ENCODE data around the gene CCP110. TPM values are rescaled to one million over a fixed set of nuclear protein-coding genes. Genes with fewer than 3 reads are reported as not detected.

Gene CCP110
- total and polyA plus RNA-seq, 9 donors = 10.8 to 22.5 (median 14.9) TPM

DNA sequence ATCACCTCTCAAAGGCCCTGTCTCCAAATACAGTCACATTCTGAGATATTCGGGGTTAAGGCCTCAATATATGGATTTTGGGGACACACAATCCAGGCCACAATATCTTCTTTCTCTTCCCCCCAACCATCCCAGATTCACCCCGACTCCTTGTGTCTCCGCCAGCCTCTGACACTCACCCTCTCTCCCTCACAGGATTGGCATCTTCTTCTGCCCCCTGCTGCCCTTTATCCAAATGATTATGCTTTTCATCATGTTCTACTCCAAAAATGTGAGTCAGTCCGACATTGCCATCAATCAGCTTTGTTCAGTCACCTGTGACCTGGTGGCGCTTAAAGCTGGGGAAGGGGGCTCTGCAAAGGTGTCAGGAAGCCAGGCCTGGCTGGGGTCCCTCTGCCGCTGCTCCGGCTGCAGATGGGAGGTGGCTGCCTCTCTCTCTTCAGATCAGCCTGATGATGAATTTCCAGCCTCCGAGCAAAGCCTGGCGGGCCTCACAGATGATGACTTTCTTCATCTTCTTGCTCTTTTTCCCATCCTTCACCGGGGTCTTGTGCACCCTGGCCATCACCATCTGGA is 36.9 kb upstream of the CCP110 start:
- no peaks in the 10 kb centered on the region for H3K36me3 ChIP-seq (ENCODE audit: control insufficient read depth, insufficient read depth, low read length)
- DNase-seq = no peak
- no peak overlapping the region for H3K4me3 ChIP-seq (ENCODE audit: low read length)
- H3K9me3 ChIP-seq (replicated peaks; ENCODE audit: control insufficient read depth, low read depth, low read length) = no peaks in the 10 kb centered on the region
- no peak overlapping the region for H3K27ac ChIP-seq (ENCODE audit: low read length)
- H3K4me1 ChIP-seq (ENCODE audit: control insufficient read depth, insufficient read depth, low read length) = no peaks in the 10 kb centered on the region
- no peaks in the 10 kb centered on the region for H3K27me3 ChIP-seq (ENCODE audit: control insufficient read depth, insufficient read depth, low read length)
- 77% methylated on average over 9 of the region's 10 CpGs for WGBS (ENCODE audit: insufficient coverage)

DNA sequence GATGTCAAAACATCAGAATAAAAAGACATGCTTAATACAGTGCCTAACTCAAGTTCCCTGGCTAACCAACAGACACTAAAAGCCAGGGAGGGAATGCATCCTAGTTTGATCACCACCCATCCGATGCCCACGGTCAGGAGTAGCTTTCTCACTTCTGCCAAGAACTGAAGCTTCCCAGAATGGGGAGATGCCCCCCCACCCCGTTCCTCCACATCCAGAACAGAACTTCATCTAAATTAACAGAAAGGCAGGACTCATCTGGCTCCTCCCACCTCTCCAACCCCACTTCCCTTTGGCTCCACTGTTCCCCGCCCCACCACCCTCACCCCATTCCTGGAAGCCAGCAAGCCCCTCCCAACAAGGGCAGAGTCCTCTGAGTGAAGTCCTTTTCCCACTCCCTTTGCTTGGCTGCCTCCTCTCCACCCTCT is 35.5 kb upstream of the CCP110 start:
- no peak overlapping the region for H3K27ac ChIP-seq (ENCODE audit: low read length)
- 17% methylated on average over 2 of the region's 4 CpGs for WGBS (ENCODE audit: insufficient coverage)
- DNase-seq = no peak
- no peaks in the 10 kb centered on the region for H3K4me1 ChIP-seq (ENCODE audit: control insufficient read depth, insufficient read depth, low read length)
- no peaks in the 10 kb centered on the region for H3K9me3 ChIP-seq (replicated peaks; ENCODE audit: control insufficient read depth, low read depth, low read length)
- no peaks in the 10 kb centered on the region for H3K27me3 ChIP-seq (ENCODE audit: control insufficient read depth, insufficient read depth, low read length)
- H3K4me3 ChIP-seq (ENCODE audit: low read length) = no peak overlapping the region
- H3K36me3 ChIP-seq (ENCODE audit: control insufficient read depth, insufficient read depth, low read length) = no peaks in the 10 kb centered on the region

DNA sequence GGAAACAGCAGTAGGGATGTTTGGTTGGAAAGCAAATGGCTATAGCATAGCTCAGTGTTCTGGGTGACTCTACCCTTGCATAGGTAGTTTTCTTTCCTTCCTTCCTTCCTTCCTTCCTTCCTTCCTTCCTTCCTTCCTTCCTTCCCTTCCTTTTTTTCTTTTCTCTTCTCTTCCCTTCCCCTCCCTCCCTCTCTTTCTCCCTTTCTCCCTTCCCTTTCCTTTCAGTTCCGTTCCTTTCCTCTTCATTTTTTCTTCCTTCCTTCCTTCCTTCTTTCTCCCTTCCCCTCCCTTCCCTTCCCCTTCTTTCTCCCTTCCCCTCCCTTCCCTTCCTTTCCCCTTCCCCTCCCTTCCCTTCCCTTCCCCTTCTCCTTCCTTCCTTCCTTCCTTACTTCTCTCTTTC is 33.1 kb upstream of the CCP110 start:
- no peak overlapping the region for H3K4me3 ChIP-seq (ENCODE audit: low read length)
- H3K9me3 ChIP-seq (replicated peaks; ENCODE audit: control insufficient read depth, low read depth, low read length) = no peaks in the 10 kb centered on the region
- DNase-seq = no peak
- 65% methylated on average over 1 of the region's 1 CpG for WGBS (ENCODE audit: insufficient coverage)
- no peaks in the 10 kb centered on the region for H3K36me3 ChIP-seq (ENCODE audit: control insufficient read depth, insufficient read depth, low read length)
- no peaks in the 10 kb centered on the region for H3K27me3 ChIP-seq (ENCODE audit: control insufficient read depth, insufficient read depth, low read length)
- no peaks in the 10 kb centered on the region for H3K4me1 ChIP-seq (ENCODE audit: control insufficient read depth, insufficient read depth, low read length)
- H3K27ac ChIP-seq (ENCODE audit: low read length) = no peak overlapping the region

DNA sequence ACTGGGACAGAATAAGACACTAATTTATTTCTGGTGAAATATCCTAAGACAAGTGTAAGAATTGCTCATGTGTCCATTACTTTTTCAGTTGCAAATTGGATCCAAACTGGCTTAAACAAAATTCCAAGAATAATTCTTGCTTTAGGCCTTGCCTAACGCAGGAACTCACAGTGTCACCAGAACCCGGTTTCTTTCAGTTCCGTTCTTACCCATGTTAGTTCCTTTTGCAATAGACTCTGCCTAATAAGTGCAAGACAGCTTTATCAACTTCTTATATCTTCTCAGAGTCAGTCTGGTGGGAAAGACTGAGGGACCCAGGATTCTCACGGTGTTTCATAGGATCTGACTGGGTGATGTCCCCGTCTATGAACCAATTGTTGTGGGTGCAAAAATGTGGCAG is 26.6 kb upstream of the CCP110 start:
- Histone ChIP-seq H3K27ac (ENCODE audit: low read length) (no peak overlapping the region), H3K4me1 (ENCODE audit: control insufficient read depth, insufficient read depth, low read length) (no peaks in the 10 kb centered on the region), H3K36me3 (ENCODE audit: control insufficient read depth, insufficient read depth, low read length) (peaks cover 9% of the 10 kb centered on the region), H3K4me3 (ENCODE audit: low read length) (no peak overlapping the region), H3K27me3 (ENCODE audit: control insufficient read depth, insufficient read depth, low read length) (no peaks in the 10 kb centered on the region), H3K9me3 (replicated peaks; ENCODE audit: control insufficient read depth, low read depth, low read length) (no peaks in the 10 kb centered on the region)
- 90% methylated on average over 3 of the region's 5 CpGs for WGBS (ENCODE audit: insufficient coverage)
- DNase-seq = peak; percentile 31

DNA sequence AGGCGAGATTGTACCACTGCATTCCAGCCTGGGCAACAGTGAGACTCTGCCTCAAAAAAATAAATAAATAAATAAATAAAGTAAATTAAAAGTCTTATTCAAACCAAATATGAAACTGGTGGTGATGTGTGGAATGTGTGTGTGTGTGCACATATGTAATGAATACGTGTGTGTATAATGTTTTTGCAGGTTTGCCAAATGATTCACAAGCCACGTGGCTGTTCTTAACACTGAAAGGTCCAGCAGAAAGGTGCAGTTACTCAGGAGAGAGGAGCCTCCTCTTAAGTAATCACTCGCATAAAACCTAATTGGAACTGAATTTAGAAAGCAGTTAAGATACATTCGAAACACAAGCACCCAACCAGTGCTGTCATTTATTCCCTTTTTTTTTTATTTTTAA is 24.7 kb upstream of the CCP110 start:
- Histone ChIP-seq H3K27ac (ENCODE audit: low read length) (no peak overlapping the region), H3K4me1 (ENCODE audit: control insufficient read depth, insufficient read depth, low read length) (no peaks in the 10 kb centered on the region), H3K36me3 (ENCODE audit: control insufficient read depth, insufficient read depth, low read length) (peaks cover 17% of the 10 kb centered on the region), H3K9me3 (replicated peaks; ENCODE audit: control insufficient read depth, low read depth, low read length) (no peaks in the 10 kb centered on the region), H3K27me3 (ENCODE audit: control insufficient read depth, insufficient read depth, low read length) (no peaks in the 10 kb centered on the region), H3K4me3 (ENCODE audit: low read length) (no peak overlapping the region)
- DNase-seq = no peak
- 57% methylated on average over 1 of the region's 5 CpGs for WGBS (ENCODE audit: insufficient coverage)

DNA sequence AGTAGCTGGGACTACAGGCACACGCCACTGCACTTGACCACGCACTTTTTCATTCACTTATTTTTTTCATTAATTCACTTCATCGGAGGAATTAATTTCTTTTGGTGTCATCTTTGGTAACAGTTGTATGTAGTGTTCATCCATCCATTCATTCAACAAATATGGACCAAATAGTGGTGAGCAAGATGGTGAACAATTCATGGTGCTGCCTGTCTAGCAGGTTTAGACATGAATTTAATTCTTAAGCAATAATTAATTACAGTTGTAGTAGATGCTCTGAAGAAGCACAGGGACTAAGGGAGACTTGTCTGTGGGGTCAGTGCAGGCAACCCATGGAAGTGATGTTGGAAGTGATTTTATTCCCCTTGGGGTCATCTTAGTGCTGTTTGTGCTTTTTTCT is 24.3 kb upstream of the CCP110 start:
- DNase-seq = no peak
- H3K27ac ChIP-seq (ENCODE audit: low read length) = no peak overlapping the region
- H3K36me3 ChIP-seq (ENCODE audit: control insufficient read depth, insufficient read depth, low read length) = peaks cover 22% of the 10 kb centered on the region
- no peaks in the 10 kb centered on the region for H3K9me3 ChIP-seq (replicated peaks; ENCODE audit: control insufficient read depth, low read depth, low read length)
- no peaks in the 10 kb centered on the region for H3K4me1 ChIP-seq (ENCODE audit: control insufficient read depth, insufficient read depth, low read length)
- no peak overlapping the region for H3K4me3 ChIP-seq (ENCODE audit: low read length)
- H3K27me3 ChIP-seq (ENCODE audit: control insufficient read depth, insufficient read depth, low read length) = no peaks in the 10 kb centered on the region
- WGBS (ENCODE audit: insufficient coverage) = no CpG with 5 or more reads among the region's 3 CpGs

DNA sequence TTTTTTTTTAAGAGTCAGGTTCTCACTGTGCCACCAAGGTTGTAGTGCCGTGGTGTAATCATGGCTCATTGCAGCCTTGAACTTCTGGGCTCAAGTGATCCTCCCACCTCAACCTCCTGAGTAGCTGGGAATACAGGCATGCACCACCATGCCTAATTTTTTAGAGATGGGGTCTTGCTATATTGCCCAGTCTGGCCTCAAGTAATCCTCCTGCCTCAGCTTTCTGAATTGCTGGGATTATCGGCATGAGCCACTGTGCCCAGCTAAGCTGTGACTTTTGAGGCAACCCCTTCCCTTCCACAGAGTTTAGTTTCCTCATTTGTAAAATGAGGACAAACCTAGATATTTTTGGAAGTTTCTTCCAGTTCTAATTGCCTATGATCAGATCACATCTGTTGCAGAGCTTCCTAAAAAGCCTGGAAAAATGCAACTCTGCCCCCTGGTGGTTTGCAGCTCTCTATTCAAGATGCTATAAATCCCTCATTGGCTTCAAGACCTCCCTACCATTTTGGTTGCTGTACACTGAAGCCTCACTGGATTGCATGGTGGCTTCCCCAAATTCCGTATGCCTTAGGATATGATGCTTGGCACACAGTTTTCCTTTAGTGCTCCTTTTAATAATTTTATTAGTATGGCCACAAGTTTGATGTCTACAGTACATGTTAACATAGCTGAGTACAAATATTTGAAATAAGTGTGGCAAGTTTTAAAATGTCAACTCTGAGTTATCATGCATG is 21.2 kb upstream of the CCP110 start:
- Histone ChIP-seq H3K4me3 (ENCODE audit: low read length) (no peak overlapping the region), H3K27me3 (ENCODE audit: control insufficient read depth, insufficient read depth, low read length) (no peaks in the 10 kb centered on the region), H3K9me3 (replicated peaks; ENCODE audit: control insufficient read depth, low read depth, low read length) (no peaks in the 10 kb centered on the region), H3K4me1 (ENCODE audit: control insufficient read depth, insufficient read depth, low read length) (no peaks in the 10 kb centered on the region), H3K27ac (ENCODE audit: low read length) (no peak overlapping the region), H3K36me3 (ENCODE audit: control insufficient read depth, insufficient read depth, low read length) (peaks cover 31% of the 10 kb centered on the region)
- DNase-seq = peak; percentile 84
- WGBS (ENCODE audit: insufficient coverage) = 80% methylated on average over 1 of the region's 3 CpGs

DNA sequence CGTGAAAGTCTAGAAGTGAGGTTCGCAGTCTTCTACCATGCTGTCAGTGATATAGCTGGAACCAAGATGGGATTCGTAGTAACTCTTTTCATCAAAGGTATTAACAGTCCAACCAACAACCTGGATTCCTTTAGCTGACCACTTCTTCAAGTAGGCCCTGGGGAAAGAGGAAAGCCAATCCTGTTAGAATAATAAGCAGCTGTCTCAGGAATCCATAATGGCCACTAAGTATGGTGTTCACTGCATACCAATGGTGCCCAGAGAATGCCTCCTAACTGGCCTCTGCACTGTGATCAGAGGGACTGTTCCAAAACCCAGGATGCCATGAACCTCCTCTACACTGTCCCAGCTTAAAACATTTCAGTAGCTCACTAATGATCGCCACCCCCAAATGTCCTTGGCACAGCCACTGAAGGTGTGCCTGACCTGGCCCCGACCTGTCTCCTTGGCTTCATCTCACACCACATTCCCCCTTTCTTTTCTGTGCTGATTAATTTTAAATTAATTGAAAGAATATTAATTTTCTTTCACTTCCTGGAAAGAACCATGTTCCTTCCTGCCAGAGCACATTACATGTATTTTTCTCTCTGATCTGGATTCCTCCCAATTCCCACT is 20.2 kb upstream of the CCP110 start:
- no peak for DNase-seq
- Histone ChIP-seq H3K4me3 (ENCODE audit: low read length) (no peak overlapping the region), H3K27me3 (ENCODE audit: control insufficient read depth, insufficient read depth, low read length) (no peaks in the 10 kb centered on the region), H3K9me3 (replicated peaks; ENCODE audit: control insufficient read depth, low read depth, low read length) (no peaks in the 10 kb centered on the region), H3K36me3 (ENCODE audit: control insufficient read depth, insufficient read depth, low read length) (peaks cover 35% of the 10 kb centered on the region), H3K27ac (ENCODE audit: low read length) (no peak overlapping the region), H3K4me1 (ENCODE audit: control insufficient read depth, insufficient read depth, low read length) (no peaks in the 10 kb centered on the region)
- 80% methylated on average over 2 of the region's 5 CpGs for WGBS (ENCODE audit: insufficient coverage)

DNA sequence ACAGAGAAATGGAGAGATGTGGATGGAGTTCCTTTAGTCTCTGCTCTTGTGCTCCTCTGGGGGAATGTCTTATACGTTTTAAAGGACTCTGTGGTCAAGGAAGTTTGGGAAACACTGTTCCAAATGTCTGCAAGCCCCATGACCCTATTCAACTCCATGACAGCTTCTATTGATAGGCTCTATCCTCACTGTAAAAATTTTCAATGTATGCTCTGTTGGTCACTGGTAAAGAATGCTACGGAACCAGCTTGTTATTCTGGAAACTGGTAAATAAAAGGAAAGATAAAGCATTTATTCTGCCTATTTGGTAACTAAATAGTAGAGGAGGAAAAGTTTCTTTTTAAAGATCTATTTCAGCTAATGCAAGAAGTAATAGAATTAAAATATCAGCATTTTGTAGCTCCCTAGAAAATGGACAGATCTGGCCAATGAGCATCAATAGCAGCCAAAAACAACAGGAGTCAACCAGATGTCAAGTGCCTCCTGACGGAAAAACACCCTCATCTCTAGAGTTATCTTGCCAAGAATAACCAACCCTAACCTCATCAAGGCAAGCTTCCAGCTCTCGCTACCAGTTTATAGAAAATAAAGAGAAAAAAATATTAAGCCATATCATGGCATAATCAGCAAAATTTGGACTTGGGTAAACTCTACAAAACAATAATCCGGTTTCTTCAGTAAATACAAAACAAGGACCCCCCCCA is 18.0 kb upstream of the CCP110 start:
- H3K36me3 ChIP-seq (ENCODE audit: control insufficient read depth, insufficient read depth, low read length) = peaks cover 33% of the 10 kb centered on the region
- no peak overlapping the region for H3K27ac ChIP-seq (ENCODE audit: low read length)
- H3K4me3 ChIP-seq (ENCODE audit: low read length) = no peak overlapping the region

DNA sequence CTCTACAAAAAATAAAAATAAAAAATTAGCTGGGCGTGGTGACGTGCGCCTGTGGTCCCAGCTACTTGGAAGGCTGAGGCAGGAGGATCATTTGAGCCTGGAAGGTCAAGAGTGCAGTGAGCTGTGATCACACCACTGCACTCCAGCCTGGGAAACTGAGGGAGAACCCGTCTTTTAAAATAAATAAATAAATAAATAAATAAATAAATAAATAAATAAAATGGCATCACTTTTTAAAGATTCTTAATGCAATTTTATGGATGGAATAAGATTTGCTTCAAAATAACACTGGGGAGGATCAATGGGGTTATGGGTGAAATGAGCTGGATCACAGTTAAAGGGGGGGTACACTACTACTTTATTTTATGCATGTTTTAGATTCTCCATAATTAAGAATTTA is 16.8 kb upstream of the CCP110 start:
- Histone ChIP-seq H3K27ac (ENCODE audit: low read length) (no peak overlapping the region), H3K4me3 (ENCODE audit: low read length) (no peak overlapping the region), H3K27me3 (ENCODE audit: control insufficient read depth, insufficient read depth, low read length) (no peaks in the 10 kb centered on the region), H3K9me3 (replicated peaks; ENCODE audit: control insufficient read depth, low read depth, low read length) (no peaks in the 10 kb centered on the region), H3K4me1 (ENCODE audit: control insufficient read depth, insufficient read depth, low read length) (no peaks in the 10 kb centered on the region), H3K36me3 (ENCODE audit: control insufficient read depth, insufficient read depth, low read length) (peaks cover 29% of the 10 kb centered on the region)
- DNase-seq = no peak
- no CpG with 5 or more reads among the region's 4 CpGs for WGBS (ENCODE audit: insufficient coverage)

More for the DNA sequence above, 18.0 kb upstream of the CCP110 start:
- Histone ChIP-seq H3K4me1 (ENCODE audit: control insufficient read depth, insufficient read depth, low read length) (no peaks in the 10 kb centered on the region), H3K9me3 (replicated peaks; ENCODE audit: control insufficient read depth, low read depth, low read length) (no peaks in the 10 kb centered on the region), H3K27me3 (ENCODE audit: control insufficient read depth, insufficient read depth, low read length) (no peaks in the 10 kb centered on the region)
- DNase-seq = no peak
- no CpG with 5 or more reads among the region's 5 CpGs for WGBS (ENCODE audit: insufficient coverage)

Data from muscle of leg (tissue), 11 donors.